ENCODE results near the gene KIAA0825. TPM values are rescaled to one million over a fixed set of nuclear protein-coding genes. Genes with fewer than 3 reads are reported as not detected.

KIAA0825 gene
- total RNA-seq, 2 experiments from 2014 or later = 0.32 to 0.54 TPM

GRCh38 chr5:94345257-94345656 lies 273.1 kb downstream of the KIAA0825 start:
- TF ChIP-seq, protein P1, sequence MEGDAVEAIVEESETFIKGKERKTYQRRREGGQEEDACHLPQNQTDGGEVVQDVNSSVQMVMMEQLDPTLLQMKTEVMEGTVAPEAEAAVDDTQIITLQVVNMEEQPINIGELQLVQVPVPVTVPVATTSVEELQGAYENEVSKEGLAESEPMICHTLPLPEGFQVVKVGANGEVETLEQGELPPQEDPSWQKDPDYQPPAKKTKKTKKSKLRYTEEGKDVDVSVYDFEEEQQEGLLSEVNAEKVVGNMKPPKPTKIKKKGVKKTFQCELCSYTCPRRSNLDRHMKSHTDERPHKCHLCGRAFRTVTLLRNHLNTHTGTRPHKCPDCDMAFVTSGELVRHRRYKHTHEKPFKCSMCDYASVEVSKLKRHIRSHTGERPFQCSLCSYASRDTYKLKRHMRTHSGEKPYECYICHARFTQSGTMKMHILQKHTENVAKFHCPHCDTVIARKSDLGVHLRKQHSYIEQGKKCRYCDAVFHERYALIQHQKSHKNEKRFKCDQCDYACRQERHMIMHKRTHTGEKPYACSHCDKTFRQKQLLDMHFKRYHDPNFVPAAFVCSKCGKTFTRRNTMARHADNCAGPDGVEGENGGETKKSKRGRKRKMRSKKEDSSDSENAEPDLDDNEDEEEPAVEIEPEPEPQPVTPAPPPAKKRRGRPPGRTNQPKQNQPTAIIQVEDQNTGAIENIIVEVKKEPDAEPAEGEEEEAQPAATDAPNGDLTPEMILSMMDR (IDR thresholded peaks at IDR 0.05) = no peak
- H3K4me3 Mint-ChIP-seq = no peak overlapping the region
- ChIA-PET CTCF (no interaction called here), POLR2A (no interaction called here)
- no peaks in the 10 kb centered on the region for H3K4me1 Mint-ChIP-seq (ENCODE audit: low read depth)
- peaks cover 11% of the 10 kb centered on the region for H3K9me3 Mint-ChIP-seq
- intact Hi-C loops (cut with micrococcal nuclease) = no loop called here
- H3K36me3 Mint-ChIP-seq (ENCODE audit: low read depth) = no peaks in the 10 kb centered on the region
- H3K27me3 Mint-ChIP-seq = no peaks in the 10 kb centered on the region
- ATAC-seq (no peak), DNase-seq (no peak)
- no peak overlapping the region for H3K27ac Mint-ChIP-seq

DNA sequence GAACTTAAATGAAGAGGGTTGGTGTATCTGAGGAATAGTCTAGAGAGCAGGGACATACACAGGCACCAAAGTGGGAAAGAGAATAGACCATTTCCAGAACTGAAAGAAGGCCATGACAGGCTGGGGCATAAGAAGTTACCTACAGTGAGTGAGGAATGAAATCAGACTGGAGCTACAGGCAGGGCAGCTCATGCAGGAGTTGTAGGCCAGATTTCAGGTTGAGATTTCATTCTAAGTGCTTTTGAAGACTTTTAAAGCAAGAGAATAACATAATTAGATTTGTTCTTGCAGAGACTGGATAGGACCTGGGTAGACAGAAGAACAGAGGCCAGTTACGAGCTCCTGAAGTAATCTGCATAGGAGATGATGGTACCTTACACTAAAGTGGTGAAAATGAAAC lies 280.8 kb downstream of the KIAA0825 start:
- POLR2A ChIA-PET = no interaction called here

GRCh38 chr5:94335936-94336335 lies 282.5 kb downstream of the KIAA0825 start:
- intact Hi-C loops (cut with micrococcal nuclease) = no loop called here
- Mint-ChIP-seq H3K9me3 (peaks cover 2% of the 10 kb centered on the region), H3K36me3 (ENCODE audit: low read depth) (no peaks in the 10 kb centered on the region), H3K4me3 (no peak overlapping the region), H3K27ac (no peak overlapping the region), H3K4me1 (ENCODE audit: low read depth) (no peaks in the 10 kb centered on the region), H3K27me3 (no peaks in the 10 kb centered on the region)
- TF ChIP-seq, protein P1 (IDR thresholded peaks at IDR 0.05) = no peak
- CTCF ChIA-PET = no interaction called here
- POLR2A ChIA-PET = no interaction called here
- DNase-seq = no peak
- ATAC-seq = no peak

More for the DNA sequence above, 280.8 kb downstream of the KIAA0825 start:
- no peak overlapping the region for H3K27ac Mint-ChIP-seq
- intact Hi-C loops (cut with micrococcal nuclease) = no loop called here
- H3K4me1 Mint-ChIP-seq (ENCODE audit: low read depth) = no peaks in the 10 kb centered on the region
- H3K36me3 Mint-ChIP-seq (ENCODE audit: low read depth) = no peaks in the 10 kb centered on the region
- peaks cover 2% of the 10 kb centered on the region for H3K9me3 Mint-ChIP-seq
- CTCF ChIA-PET = interaction anchor here (1.3 kb wide), 1 partner anchor 9 kb away, joined by 3 read pairs; no protein-coding TSS in a partner anchor
- DNase-seq (no peak), ATAC-seq (no peak)
- H3K4me3 Mint-ChIP-seq = no peak overlapping the region
- TF ChIP-seq, protein P1 (IDR thresholded peaks at IDR 0.05) = no peak
- no peaks in the 10 kb centered on the region for H3K27me3 Mint-ChIP-seq

- Mint-ChIP-seq H3K27me3 (no peaks in the 10 kb centered on the region), H3K9me3 (peaks cover 6% of the 10 kb centered on the region), H3K36me3 (ENCODE audit: low read depth) (no peaks in the 10 kb centered on the region), H3K4me1 (ENCODE audit: low read depth) (no peaks in the 10 kb centered on the region), H3K27ac (no peak overlapping the region), H3K4me3 (no peak overlapping the region)
- TF ChIP-seq, protein P1 (IDR thresholded peaks at IDR 0.05) = no peak
- DNase-seq = no peak
- intact Hi-C loops (cut with micrococcal nuclease) = no loop called here
- ChIA-PET POLR2A (no interaction called here), CTCF (no interaction called here)
- ATAC-seq = no peak
Observed at GRCh38 chr5:94329115-94329514, 289.3 kb downstream of the KIAA0825 start.

- Mint-ChIP-seq H3K9me3 (peaks cover 6% of the 10 kb centered on the region), H3K36me3 (ENCODE audit: low read depth) (no peaks in the 10 kb centered on the region), H3K4me1 (ENCODE audit: low read depth) (no peaks in the 10 kb centered on the region), H3K27me3 (no peaks in the 10 kb centered on the region), H3K4me3 (no peak overlapping the region), H3K27ac (no peak overlapping the region)
- ChIA-PET CTCF (no interaction called here), POLR2A (no interaction called here)
- intact Hi-C loops (cut with micrococcal nuclease) = no loop called here
- no peak for DNase-seq
- no peak for ATAC-seq
- TF ChIP-seq, protein P1 (IDR thresholded peaks at IDR 0.05) = no peak
Observed at GRCh38 chr5:94326586-94326985, 291.8 kb downstream of the KIAA0825 start.

All from activated CD8-positive, alpha-beta T cell treated with anti-CD3 and anti-CD28 coated beads for 36 hours (primary cell).